ENCODE results near the gene LIPE.

DNA sequence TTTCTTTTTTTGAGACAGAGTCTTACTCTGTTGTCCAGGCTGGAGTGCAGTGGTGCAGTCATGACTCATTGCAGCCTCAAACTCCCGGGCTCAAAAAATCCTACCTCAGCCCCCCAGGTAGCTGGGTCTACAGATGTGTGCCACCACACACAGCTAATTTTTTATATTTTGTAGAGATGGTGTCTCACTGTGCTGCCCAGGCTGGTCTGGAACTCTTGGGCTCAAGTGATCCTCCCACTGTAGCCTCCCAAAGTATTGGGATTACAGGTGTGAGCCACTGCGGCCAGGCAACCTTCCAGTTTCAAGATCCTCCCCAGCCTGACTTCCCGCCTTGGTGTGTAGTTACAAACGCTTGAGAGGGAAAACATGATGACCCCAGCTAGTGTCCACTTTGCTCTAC lies 59.3 kb downstream of the LIPE start:
- TF ChIP-seq, protein P1, sequence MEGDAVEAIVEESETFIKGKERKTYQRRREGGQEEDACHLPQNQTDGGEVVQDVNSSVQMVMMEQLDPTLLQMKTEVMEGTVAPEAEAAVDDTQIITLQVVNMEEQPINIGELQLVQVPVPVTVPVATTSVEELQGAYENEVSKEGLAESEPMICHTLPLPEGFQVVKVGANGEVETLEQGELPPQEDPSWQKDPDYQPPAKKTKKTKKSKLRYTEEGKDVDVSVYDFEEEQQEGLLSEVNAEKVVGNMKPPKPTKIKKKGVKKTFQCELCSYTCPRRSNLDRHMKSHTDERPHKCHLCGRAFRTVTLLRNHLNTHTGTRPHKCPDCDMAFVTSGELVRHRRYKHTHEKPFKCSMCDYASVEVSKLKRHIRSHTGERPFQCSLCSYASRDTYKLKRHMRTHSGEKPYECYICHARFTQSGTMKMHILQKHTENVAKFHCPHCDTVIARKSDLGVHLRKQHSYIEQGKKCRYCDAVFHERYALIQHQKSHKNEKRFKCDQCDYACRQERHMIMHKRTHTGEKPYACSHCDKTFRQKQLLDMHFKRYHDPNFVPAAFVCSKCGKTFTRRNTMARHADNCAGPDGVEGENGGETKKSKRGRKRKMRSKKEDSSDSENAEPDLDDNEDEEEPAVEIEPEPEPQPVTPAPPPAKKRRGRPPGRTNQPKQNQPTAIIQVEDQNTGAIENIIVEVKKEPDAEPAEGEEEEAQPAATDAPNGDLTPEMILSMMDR (conservative IDR thresholded peaks at IDR 0.05 in 1 of 2, IDR thresholded peaks at IDR 0.05 in 1 of 2; ENCODE audit: extremely low read depth in 1 of 2, insufficient read depth in 1 of 2, low read depth in 1 of 2, low read length in 2 of 2), result no peak
- TF ChIP-seq EZH2 (IDR thresholded peaks at IDR 0.05; ENCODE audit: borderline replicate concordance, low read length), result no peak

All from mammary epithelial cell (primary cell).